Neural progenitor cell (in vitro differentiated cells): Measurements from ENCODE around the gene NOP16. TPM values are rescaled to one million over a fixed set of nuclear protein-coding genes. Genes with fewer than 3 reads are reported as not detected.

Source experiments
- DNase-seq: peaks from one replicate; pipeline ENCODE4 v3.0.0-alpha.2; 2016; ENCODE audit warnings: low spot score
- H2AFZ ChIP-seq: fragments of 200-600 bp; sonication (generic); replicated peaks from 2 replicates; pipeline ENCODE4 v1.6.1; 2016; ENCODE audit warnings: antibody characterized with exemption
- H3F3A ChIP-seq: fragments of 200-600 bp; sonication (generic); 2 replicates; pipeline ENCODE4 v1.6.1; 2016; ENCODE audit warnings: antibody characterized with exemption, low read depth
- H3K27ac ChIP-seq: fragments of 200-600 bp; sonication (generic); 2 replicates; pipeline ENCODE4 v1.5.1; 2016; ENCODE audit warnings: mild to moderate bottlenecking
- H3K27me3 ChIP-seq: fragments of 200-600 bp; sonication (generic); 2 replicates; pipeline ENCODE4 v1.6.1; 2016; ENCODE audit warnings: mild to moderate bottlenecking, moderate library complexity
- H3K36me3 ChIP-seq: fragments of 200-600 bp; sonication (generic); 2 replicates; pipeline ENCODE4 v1.5.1; 2016
- H3K4me1 ChIP-seq: fragments of 200-600 bp; sonication (generic); 2 replicates; pipeline ENCODE4 v1.6.1; 2016; ENCODE audit warnings: mixed run types
- H3K4me2 ChIP-seq: fragments of 200-600 bp; sonication (generic); 2 replicates; pipeline ENCODE4 v1.6.1; 2016
- H3K4me3 ChIP-seq: fragments of 200-600 bp; sonication (generic); 2 replicates; pipeline ENCODE4 v1.5.1; 2016
- H3K79me2 ChIP-seq: fragments of 200-600 bp; sonication (generic); 2 replicates; pipeline ENCODE4 v1.6.1; 2016; ENCODE audit warnings: low read depth
- H3K9ac ChIP-seq: fragments of 200-600 bp; sonication (generic); 2 replicates; pipeline ENCODE4 v1.6.1; 2016
- H3K9me3 ChIP-seq: fragments of 200-600 bp; sonication (generic); 2 replicates; pipeline ENCODE4 v1.5.1; 2016; ENCODE audit warnings: low read depth
- H4K20me1 ChIP-seq: fragments of 200-600 bp; sonication (generic); 2 replicates; pipeline ENCODE4 v1.6.1; 2016; ENCODE audit warnings: low read depth
- H3K27ac Mint-ChIP-seq: 3 replicates; pipeline ENCODE4 v1.8.0; 2021; ENCODE audit warnings: mixed read lengths
- H3K27me3 Mint-ChIP-seq: 2 replicates; pipeline ENCODE4 v1.8.0; 2022; ENCODE audit warnings: low read depth, mild to moderate bottlenecking, inconsistent platforms, moderate library complexity, mixed read lengths; ENCODE audit not compliant: insufficient read depth
- H3K36me3 Mint-ChIP-seq: 3 replicates; pipeline ENCODE4 v1.8.0; 2021; ENCODE audit warnings: mixed read lengths
- H3K4me1 Mint-ChIP-seq: 3 replicates; pipeline ENCODE4 v1.8.0; 2021; ENCODE audit warnings: mixed read lengths
- H3K4me3 Mint-ChIP-seq: 3 replicates; pipeline ENCODE4 v1.8.0; 2021; ENCODE audit warnings: mild to moderate bottlenecking, moderate library complexity, mixed read lengths
- H3K9me3 Mint-ChIP-seq: 3 replicates; pipeline ENCODE4 v1.8.0; 2020; ENCODE audit warnings: mixed read lengths
- CTCF ChIP-seq: fragments of 200-600 bp; sonication (generic); IDR thresholded peaks from 2 replicates; pipeline ENCODE4 v1.5.1; 2017; ENCODE audit warnings: antibody characterized with exemption, mild to moderate bottlenecking
- EZH2 ChIP-seq: fragments of 200-600 bp; sonication (generic); IDR thresholded peaks from 2 replicates; pipeline ENCODE4 v1.6.1; 2017; ENCODE audit warnings: antibody characterized with exemption, mild to moderate bottlenecking, moderate library complexity
- EZH2phosphoT487 ChIP-seq: fragments of 200-600 bp; sonication (generic); IDR thresholded peaks from 2 replicates; pipeline ENCODE4 v1.6.1; 2017; ENCODE audit warnings: antibody characterized with exemption
- total RNA-seq: library from RNA; depleted of rRNA; stranded (reverse); fragments of >200 nt; gene quantifications from 2 replicates; pipeline ENCODE4 v1.2.3, GENCODE V29; 2015; ENCODE audit warnings: low replicate concordance

Gene NOP16
- total RNA-seq, 1 donor from 2014 or later: 10.3 TPM

GRCh38 chr5:176364765-176365350, 23.5 kb downstream of the NOP16 start:
- H3K27me3 Mint-ChIP-seq: peaks cover 12% of the 10 kb centered on the region
- no peak overlapping the region for H3K9ac ChIP-seq
- DNase-seq: no peak

GRCh38 chr5:176362233-176362490, 26.2 kb downstream of the NOP16 start:
- Histone ChIP-seq H4K20me1 (peaks cover 41% of the 10 kb centered on the region), H3K4me2 (peak overlapping the region; percentile 75), H3K9me3 (no peaks in the 10 kb centered on the region), H3K4me1 (no peaks in the 10 kb centered on the region), H3K9ac (no peak overlapping the region), H3F3A (no peaks in the 10 kb centered on the region), H2AFZ (peak overlapping the region; percentile 82), H3K4me3 (peak overlapping the region; percentile 90), H3K27ac (no peak overlapping the region), H3K36me3 (no peaks in the 10 kb centered on the region), H3K79me2 (peaks cover 42% of the 10 kb centered on the region), H3K27me3 (peaks cover 56% of the 10 kb centered on the region)
- H3K4me1 Mint-ChIP-seq: peaks cover 10% of the 10 kb centered on the region
- peaks cover 8% of the 10 kb centered on the region for H3K27me3 Mint-ChIP-seq
- TF ChIP-seq CTCF: no peak
- peak; percentile 47 for TF ChIP-seq EZH2phosphoT487
- DNase-seq: no peak
- no peak overlapping the region for H3K27ac Mint-ChIP-seq
- no peaks in the 10 kb centered on the region for H3K9me3 Mint-ChIP-seq
- H3K36me3 Mint-ChIP-seq: peaks cover 14% of the 10 kb centered on the region
- H3K4me3 Mint-ChIP-seq: peak overlapping the region; percentile 97

More at GRCh38 chr5:176364765-176365350, 23.5 kb downstream of the NOP16 start:
- no peaks in the 10 kb centered on the region for H3K9me3 ChIP-seq
- Mint-ChIP-seq H3K36me3 (peaks cover 18% of the 10 kb centered on the region), H3K27ac (no peak overlapping the region), H3K4me3 (peak overlapping the region; percentile 84), H3K9me3 (no peaks in the 10 kb centered on the region), H3K4me1 (peaks cover 7% of the 10 kb centered on the region)
- H3K4me1 ChIP-seq: no peaks in the 10 kb centered on the region
- H2AFZ ChIP-seq: no peak overlapping the region
- peaks cover 60% of the 10 kb centered on the region for H3K27me3 ChIP-seq
- H3K4me3 ChIP-seq: peak overlapping the region; percentile 76
- peak; percentile 20 for TF ChIP-seq EZH2
- no peak for TF ChIP-seq CTCF
- peak overlapping the region; percentile 78 for H3K4me2 ChIP-seq
- no peaks in the 10 kb centered on the region for H3K36me3 ChIP-seq
- H3K27ac ChIP-seq: no peak overlapping the region
- H3F3A ChIP-seq: no peaks in the 10 kb centered on the region
- peaks cover 17% of the 10 kb centered on the region for H3K79me2 ChIP-seq
- peaks cover 21% of the 10 kb centered on the region for H4K20me1 ChIP-seq

- peaks cover 50% of the 10 kb centered on the region for H3K27me3 ChIP-seq
Observed at GRCh38 chr5:176361437-176362232, 26.8 kb downstream of the NOP16 start, which contains the start of gene KIAA1191. Gene KIAA1191 (minus strand): TSS chr5:176361764. CDS start chr5:176359508, 2,256 bp downstream.

More at GRCh38 chr5:176361437-176362232, 26.8 kb downstream of the NOP16 start, which contains the start of gene KIAA1191:
- H4K20me1 ChIP-seq: peaks cover 43% of the 10 kb centered on the region
- peaks cover 13% of the 10 kb centered on the region for H3K36me3 Mint-ChIP-seq
- H3K9me3 ChIP-seq: no peaks in the 10 kb centered on the region
- H2AFZ ChIP-seq: peak within 1 kb of the TSS; percentile 82
- no peaks in the 10 kb centered on the region for H3F3A ChIP-seq
- H3K4me3 ChIP-seq: peak within 1 kb of the TSS; percentile 90
- peaks cover 8% of the 10 kb centered on the region for H3K27me3 Mint-ChIP-seq
- peak within 1 kb of the TSS; percentile 97 for H3K4me3 Mint-ChIP-seq
- TF ChIP-seq EZH2 (no peak), CTCF (peak; percentile 10), EZH2phosphoT487 (peak; percentile 52)
- DNase-seq: peak; percentile 92
- peak within 1 kb of the TSS; percentile 75 for H3K4me2 ChIP-seq
- peaks cover 47% of the 10 kb centered on the region for H3K79me2 ChIP-seq
- no peaks in the 10 kb centered on the region for H3K9me3 Mint-ChIP-seq
- peak within 1 kb of the TSS; percentile 96 for H3K27ac Mint-ChIP-seq
- no peaks in the 10 kb centered on the region for H3K36me3 ChIP-seq
- no peak within 1 kb of the TSS for H3K27ac ChIP-seq
- no peaks in the 10 kb centered on the region for H3K4me1 ChIP-seq
- peak within 1 kb of the TSS; percentile 84 for H3K9ac ChIP-seq
- H3K4me1 Mint-ChIP-seq: peaks cover 8% of the 10 kb centered on the region
